GM18951 (cell line): ENCODE results near the gene PUS1.

Source experiments
- POLR2A ChIP-seq: IDR thresholded peaks from 4 replicates; pipeline ENCODE4 v1.6.1; 2011; ENCODE audit warnings: mild to moderate bottlenecking; ENCODE audit not compliant: insufficient read length, insufficient read depth; ENCODE audit errors: extremely low read depth
- in situ Hi-C: fragments of 300-500 bp; cut with MboI; formaldehyde crosslinking; loops from one replicate; pipeline ENCODE4 v1.12.0; 2022; ENCODE audit warnings: low sequenced_read_pairs, mixed read lengths, inconsistent platforms; ENCODE audit not compliant: unreplicated experiment

PUS1 gene

GRCh38 chr12:131916306-131917138 is 12.6 kb upstream of the PUS1 start:
- in situ Hi-C loops, result no loop called here
- TF ChIP-seq POLR2A, result no peak

DNA sequence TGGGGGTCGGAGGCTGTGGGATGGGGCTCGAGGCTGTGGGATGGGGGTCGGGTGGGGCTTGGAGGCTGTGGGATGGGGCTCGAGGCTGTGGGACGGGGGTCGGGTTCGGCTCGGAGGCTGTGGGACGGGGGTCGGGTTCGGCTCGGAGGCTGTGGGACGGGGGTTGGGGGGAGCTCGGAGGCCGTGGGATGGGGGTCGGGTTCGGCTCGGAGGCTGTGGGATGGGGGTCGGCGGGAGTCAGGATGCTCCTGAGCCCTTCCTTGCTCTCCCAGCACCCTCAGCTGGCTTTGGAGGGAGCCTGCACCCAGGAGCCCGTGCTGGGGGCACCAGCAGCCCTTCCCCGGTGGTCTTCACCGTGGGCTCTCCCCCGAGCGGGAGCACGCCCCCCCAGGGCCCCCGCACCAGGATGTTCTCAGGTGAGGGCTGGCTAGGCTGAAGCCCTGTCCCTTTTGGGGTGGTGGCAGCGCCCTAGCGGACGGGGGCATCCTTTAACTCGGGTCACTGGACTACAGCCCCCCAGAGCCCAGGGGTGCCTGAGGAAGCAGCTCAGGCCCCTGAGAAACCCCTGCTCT is 11.9 kb upstream of the PUS1 start:
- in situ Hi-C loops, result no loop called here
- TF ChIP-seq POLR2A, result no peak

DNA sequence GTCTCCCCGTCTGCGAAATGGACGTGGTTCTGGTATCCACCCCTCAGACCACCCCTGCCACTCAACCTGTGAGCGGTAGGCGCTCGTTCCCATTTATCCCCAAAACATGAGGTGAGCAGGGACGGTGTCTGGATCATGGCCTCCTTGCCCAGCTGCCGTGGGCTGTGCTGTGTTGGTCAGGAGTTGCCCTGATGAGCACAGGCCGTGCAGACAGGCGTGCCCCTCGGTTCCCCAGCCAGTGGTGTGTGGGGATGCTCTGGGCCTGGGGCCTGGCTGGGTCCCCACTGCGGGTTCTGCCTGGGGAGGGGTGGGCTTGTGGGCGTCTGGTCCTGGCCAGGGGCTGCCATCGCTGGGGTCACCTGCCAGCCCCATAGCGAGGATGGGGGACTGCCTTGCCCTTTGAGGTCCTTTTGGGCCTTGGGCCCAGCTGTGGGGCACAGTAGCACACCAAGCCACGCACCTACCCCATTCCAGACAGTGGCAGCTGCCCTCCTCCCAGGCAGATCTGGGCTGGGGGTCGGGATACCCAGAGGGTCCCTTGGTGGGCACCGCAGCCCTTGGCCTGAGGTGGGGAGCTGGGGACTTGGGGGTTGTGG is 11.3 kb upstream of the PUS1 start:
- TF ChIP-seq POLR2A, result no peak
- in situ Hi-C loops, result no loop called here

DNA sequence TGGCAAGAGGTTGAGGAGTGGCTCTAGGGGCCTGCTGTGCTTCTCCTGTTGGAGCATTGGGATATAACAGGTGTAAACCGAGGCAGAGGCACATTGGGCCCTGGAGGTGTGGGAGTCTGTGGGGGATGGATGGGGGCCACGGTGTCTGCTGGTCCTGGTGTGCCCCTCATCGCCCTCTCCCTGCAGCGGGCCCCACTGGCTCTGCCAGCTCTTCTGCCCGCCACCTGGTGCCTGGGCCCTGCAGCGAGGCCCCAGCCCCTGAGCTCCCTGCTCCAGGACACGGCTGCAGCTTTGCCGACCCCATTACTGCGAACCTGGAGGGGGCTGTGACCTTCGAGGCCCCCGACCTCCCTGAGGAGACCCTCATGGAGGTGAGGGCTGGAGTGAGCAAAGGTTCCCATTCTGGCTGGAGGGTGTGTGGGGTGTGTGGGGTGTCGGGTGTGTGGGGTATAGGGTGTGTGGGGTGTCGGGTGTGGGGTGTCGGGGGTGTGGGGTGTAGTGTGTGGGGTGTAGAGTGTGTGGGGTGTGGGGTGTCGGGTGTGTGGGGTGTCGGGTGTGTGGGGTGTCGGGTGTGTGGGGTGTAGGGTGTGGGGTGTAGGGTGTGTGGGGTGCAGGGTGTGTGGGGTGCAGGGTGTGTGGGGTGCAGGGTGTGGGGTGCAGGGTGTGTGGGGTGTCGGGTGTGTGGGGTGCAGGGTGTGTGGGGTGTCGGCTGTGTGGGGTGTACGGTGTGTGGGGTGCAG is 10.6 kb upstream of the PUS1 start:
- in situ Hi-C loops, result no loop called here
- TF ChIP-seq POLR2A, result no peak

DNA sequence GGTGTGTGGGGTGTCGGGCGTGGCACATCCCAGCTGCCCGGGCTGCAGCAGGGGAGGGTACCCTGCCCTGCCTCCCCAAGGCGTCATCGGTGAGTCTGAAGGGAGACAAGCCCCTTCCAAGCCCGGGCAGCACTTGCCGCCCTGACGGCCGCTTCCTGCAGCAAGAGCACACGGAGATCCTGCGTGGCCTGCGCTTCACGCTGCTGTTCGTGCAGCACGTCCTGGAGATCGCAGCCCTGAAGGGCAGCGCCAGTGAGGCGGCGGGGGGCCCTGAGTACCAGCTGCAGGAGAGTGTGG is 10.1 kb upstream of the PUS1 start:
- no peak for TF ChIP-seq POLR2A
- in situ Hi-C loops, result no loop called here

- in situ Hi-C loops, result no loop called here
- TF ChIP-seq POLR2A, result no peak
These were observed 9.5 kb upstream of the PUS1 start for GRCh38 chr12:131919366-131920156.

DNA sequence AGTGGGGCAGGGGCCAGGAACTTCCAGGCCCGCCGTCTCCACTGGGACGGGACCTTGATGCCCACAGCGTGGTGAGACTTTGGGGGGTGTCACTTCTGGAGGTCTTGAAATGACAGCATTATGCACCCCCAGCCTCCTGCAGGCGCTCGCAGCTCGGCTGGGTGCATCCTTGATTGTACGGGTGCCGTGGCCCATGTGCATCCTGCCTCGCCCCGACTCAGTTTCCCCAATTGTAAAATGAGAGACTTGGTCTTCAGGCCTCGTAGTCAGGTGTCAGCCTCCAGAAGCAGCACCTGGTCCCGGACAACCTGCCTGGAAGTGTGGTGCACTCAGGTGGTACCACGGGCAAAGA is 8.9 kb upstream of the PUS1 start:
- in situ Hi-C loops, result no loop called here

DNA sequence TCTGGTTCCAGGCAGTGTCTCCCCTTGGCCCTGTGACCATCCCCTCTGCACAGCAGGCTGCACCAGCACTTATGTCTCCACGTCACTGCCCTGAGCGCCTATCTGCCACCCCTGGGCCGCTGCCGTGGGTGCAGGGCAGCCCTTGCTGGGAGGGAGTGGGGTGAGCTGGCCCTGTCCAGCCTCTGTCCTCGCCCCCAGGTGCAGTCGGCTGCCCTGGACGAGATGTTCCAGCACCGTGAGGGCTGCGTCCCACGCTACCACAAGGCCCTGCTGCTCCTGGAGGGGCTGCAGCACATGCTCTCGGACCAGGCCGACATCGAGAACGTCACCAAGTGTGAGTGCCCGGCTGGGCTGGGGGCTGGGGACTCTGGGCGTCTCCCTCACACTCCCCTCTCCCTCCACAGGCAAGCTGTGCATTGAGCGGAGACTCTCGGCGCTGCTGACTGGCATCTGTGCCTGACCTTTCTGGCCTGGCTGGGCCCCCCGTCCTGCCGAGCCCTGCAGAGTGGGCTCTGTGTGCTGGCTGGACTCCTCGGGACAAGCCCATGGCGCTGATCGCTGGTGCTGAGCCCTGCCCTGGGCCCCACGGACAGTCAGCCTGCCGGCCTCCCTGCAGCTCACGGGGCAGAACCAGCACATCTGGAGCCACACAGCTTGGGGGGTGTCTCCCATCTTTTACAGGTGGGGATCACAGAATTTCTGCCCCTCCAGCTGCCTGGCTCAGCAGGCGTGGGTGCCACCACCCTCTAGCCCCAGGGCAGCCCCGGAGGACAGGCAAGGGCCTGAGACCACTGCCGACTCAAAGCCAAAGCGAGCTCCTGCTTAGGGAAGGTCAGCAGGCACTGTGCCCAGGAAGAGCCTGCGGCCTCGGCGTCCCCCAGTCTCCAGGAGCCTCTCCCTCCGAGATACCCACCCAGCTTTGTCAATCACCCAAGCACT is 7.9 kb upstream of the PUS1 start:
- in situ Hi-C loops, result no loop called here

More for the DNA sequence above, 8.9 kb upstream of the PUS1 start:
- TF ChIP-seq POLR2A, result no peak

DNA sequence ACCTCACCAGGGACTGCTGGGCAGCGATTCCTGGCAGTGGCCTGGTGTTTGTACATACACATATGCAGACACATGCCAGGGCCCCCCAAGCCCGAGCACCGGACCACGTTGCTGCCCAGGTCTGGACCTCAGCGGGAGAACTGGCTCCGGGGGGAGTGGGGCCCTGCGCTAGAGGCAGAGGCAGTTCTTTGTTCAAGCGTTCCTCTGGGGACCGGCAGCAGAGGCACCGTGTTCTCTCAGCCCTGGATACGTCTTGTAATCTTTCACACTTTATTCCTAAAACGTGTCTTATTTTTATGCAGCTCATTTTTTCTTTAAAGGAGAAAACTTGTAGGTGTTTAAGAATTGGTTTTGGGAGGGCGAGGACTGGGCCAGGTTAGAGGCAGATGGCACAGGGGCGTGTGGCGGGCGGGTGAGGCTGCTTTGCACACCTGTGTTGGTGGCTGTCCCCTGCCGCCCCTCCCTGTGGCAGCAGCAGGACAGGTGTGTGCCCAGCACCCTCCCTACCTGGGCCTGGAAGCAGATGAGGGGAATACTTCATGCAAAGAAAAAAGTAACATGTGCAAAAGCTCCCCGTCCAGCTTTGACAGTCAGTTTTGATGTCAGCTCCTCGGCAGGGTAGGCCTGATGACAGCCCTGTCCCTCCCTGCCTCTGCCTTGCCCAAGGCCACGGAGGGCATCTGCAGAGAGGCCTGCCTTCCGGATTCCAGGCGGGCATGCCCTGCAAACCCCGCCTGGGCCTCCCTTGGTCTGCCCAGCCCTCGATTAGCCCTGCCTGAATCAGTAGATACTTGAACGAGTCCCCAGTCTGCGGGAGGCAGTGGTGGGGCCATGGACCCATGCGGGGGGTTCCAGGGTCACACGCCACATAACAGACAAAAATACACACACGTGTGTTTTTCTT is 7.0 kb upstream of the PUS1 start:
- in situ Hi-C loops, result no loop called here

More for the DNA sequence above, 7.9 kb upstream of the PUS1 start:
- TF ChIP-seq POLR2A, result no peak

DNA sequence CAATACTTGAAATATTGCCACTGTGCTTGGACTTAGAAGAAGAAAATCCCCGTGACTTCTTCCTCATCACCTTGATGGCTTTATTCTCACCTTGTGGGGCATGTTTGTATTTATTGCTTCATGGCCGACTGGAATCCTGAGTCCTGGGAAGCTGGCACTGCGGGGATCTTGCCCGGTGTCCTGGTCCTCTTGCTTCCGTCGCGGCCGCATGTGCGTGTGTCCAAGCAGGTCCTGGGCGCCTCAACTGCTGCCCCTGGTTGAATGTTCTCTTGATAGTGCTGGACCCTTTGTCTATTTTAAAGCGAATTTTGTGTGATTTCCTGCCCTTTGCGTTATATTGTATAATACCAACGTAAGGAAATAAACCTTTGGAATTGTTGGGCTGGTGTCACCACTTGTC is 6.3 kb upstream of the PUS1 start:
- no peak for TF ChIP-seq POLR2A
- in situ Hi-C loops, result no loop called here

More for the DNA sequence above, 7.0 kb upstream of the PUS1 start:
- TF ChIP-seq POLR2A, result no peak

GRCh38 chr12:131923260-131923659 is 5.8 kb upstream of the PUS1 start:
- in situ Hi-C loops, result no loop called here

More at GRCh38 chr12:131923260-131923659, 5.8 kb upstream of the PUS1 start:
- no peak for TF ChIP-seq POLR2A
